Trophoblast cell (in vitro differentiated cells and primary cell): Measurements from ENCODE around the gene OR10H1.

Experiments
- DNase-seq, 2 donors: peaks; one replicate each; pipeline ENCODE4 v3.0.0-alpha.2; 2016
- H2AFZ ChIP-seq: 2 replicates; pipeline ENCODE4 v1.6.1; 2013; ENCODE audit warnings: low read length, moderate library complexity, mild to moderate bottlenecking; ENCODE audit not compliant: insufficient read depth, poor library complexity
- H2AK5ac ChIP-seq: 2 replicates; pipeline ENCODE4 v1.6.1; 2013; ENCODE audit warnings: mild to moderate bottlenecking, low read length
- H2BK120ac ChIP-seq: 2 replicates; pipeline ENCODE4 v1.6.1; 2013; ENCODE audit warnings: low read length, mild to moderate bottlenecking, moderate library complexity; ENCODE audit not compliant: insufficient read depth, poor library complexity
- H2BK12ac ChIP-seq: 2 replicates; pipeline ENCODE4 v1.6.1; 2013; ENCODE audit warnings: mild to moderate bottlenecking, low read length, moderate library complexity
- H2BK5ac ChIP-seq: 2 replicates; pipeline ENCODE4 v1.6.1; 2013; ENCODE audit warnings: low read length, low read depth, moderate library complexity, mild to moderate bottlenecking; ENCODE audit not compliant: poor library complexity
- H3K14ac ChIP-seq: 2 replicates; pipeline ENCODE4 v1.6.1; 2013; ENCODE audit warnings: mild to moderate bottlenecking, low read length
- H3K18ac ChIP-seq: 2 replicates; pipeline ENCODE4 v1.6.1; 2013; ENCODE audit warnings: mild to moderate bottlenecking, low read length
- H3K23ac ChIP-seq: 2 replicates; pipeline ENCODE4 v1.6.1; 2013; ENCODE audit warnings: low read length
- H3K27ac ChIP-seq: 2 replicates; pipeline ENCODE4 v1.5.1; 2013; ENCODE audit warnings: low read depth, mild to moderate bottlenecking, inconsistent platforms, low read length, moderate library complexity
- H3K27me3 ChIP-seq: 2 replicates; pipeline ENCODE4 v1.6.1; 2013; ENCODE audit warnings: inconsistent platforms, mild to moderate bottlenecking, low read length, moderate library complexity; ENCODE audit not compliant: insufficient read depth
- H3K36me3 ChIP-seq, 2 experiments: 1 replicate in 1 of 2; 2 replicates in 1 of 2; pipeline ENCODE4 v1.6.1; 2013; ENCODE audit warnings: low read length in 2 of 2, mild to moderate bottlenecking in 2 of 2, moderate library complexity in 1 of 2; ENCODE audit not compliant: insufficient read depth in 2 of 2, control insufficient read depth in 1 of 2
- H3K4ac ChIP-seq: 2 replicates; pipeline ENCODE4 v1.6.1; 2013; ENCODE audit warnings: low read depth, mild to moderate bottlenecking, low read length, moderate library complexity
- H3K4me1 ChIP-seq, 2 experiments: 1 replicate in 1 of 2; 2 replicates in 1 of 2; pipeline ENCODE4 v1.6.1; 2013; ENCODE audit warnings: low read length in 2 of 2, mild to moderate bottlenecking in 2 of 2, moderate library complexity in 1 of 2; ENCODE audit not compliant: insufficient read depth in 2 of 2, control insufficient read depth in 1 of 2
- H3K4me2 ChIP-seq: 2 replicates; pipeline ENCODE4 v1.6.1; 2013; ENCODE audit warnings: inconsistent platforms, mild to moderate bottlenecking, low read length, moderate library complexity
- H3K4me3 ChIP-seq: 2 replicates; pipeline ENCODE4 v1.5.1; 2013; ENCODE audit warnings: mild to moderate bottlenecking, low read depth, low read length, inconsistent platforms
- H3K79me1 ChIP-seq: one replicate; pipeline ENCODE4 v1.6.1; 2013; ENCODE audit warnings: low read length
- H3K79me2 ChIP-seq: 2 replicates; pipeline ENCODE4 v1.6.1; 2013; ENCODE audit warnings: low read length, mild to moderate bottlenecking; ENCODE audit not compliant: control insufficient read depth, insufficient read depth, poor library complexity
- H3K9ac ChIP-seq: 2 replicates; pipeline ENCODE4 v1.6.1; 2013; ENCODE audit warnings: mild to moderate bottlenecking, low read length
- H3K9me3 ChIP-seq: 2 replicates; pipeline ENCODE4 v1.6.1; 2013; ENCODE audit warnings: low read depth, mild to moderate bottlenecking, control low read depth, inconsistent platforms, low read length; ENCODE audit not compliant: insufficient read depth
- H4K12ac ChIP-seq: 2 replicates; pipeline ENCODE4 v1.6.1; 2013; ENCODE audit warnings: low read depth, mild to moderate bottlenecking, low read length, moderate library complexity
- H4K8ac ChIP-seq: 2 replicates; pipeline ENCODE4 v1.6.1; 2013; ENCODE audit warnings: low read depth, mild to moderate bottlenecking, low read length, moderate library complexity
- H4K91ac ChIP-seq: one replicate; pipeline ENCODE4 v1.6.1; 2013; ENCODE audit warnings: low read depth, mild to moderate bottlenecking, low read length, moderate library complexity
- WGBS: extraction: QIAGEN DNeasy Blood & Tissue Kit; methylation state at CpG from one replicate; pipeline ENCODE4 v1.1.7; 2013; ENCODE audit warnings: missing lambda C conversion rate; ENCODE audit not compliant: insufficient read length, insufficient coverage; ENCODE audit errors: extremely low coverage; 5-methylcytosine and 5-hydroxymethylcytosine counted together

Gene OR10H1

GRCh38 chr19:15758379-15758778 is 57.1 kb downstream of the OR10H1 start:
- H3K4ac ChIP-seq = no peak overlapping the region
- no peaks in the 10 kb centered on the region for H3K79me2 ChIP-seq
- H3K14ac ChIP-seq = no peak overlapping the region
- no peak overlapping the region for H3K4me3 ChIP-seq
- no peak overlapping the region for H2AFZ ChIP-seq
- H3K9me3 ChIP-seq = peaks cover 24% of the 10 kb centered on the region
- H4K12ac ChIP-seq = no peak overlapping the region
- H4K91ac ChIP-seq = no peak overlapping the region
- no peaks in the 10 kb centered on the region for H3K79me1 ChIP-seq
- no peak overlapping the region for H3K23ac ChIP-seq
- H3K18ac ChIP-seq = no peak overlapping the region
- DNase-seq = no peak
- H3K27ac ChIP-seq = no peak overlapping the region
- H3K27me3 ChIP-seq = no peaks in the 10 kb centered on the region
- no CpG with 5 or more reads among the region's 2 CpGs for WGBS
- no peak overlapping the region for H3K9ac ChIP-seq
- no peak overlapping the region for H2BK120ac ChIP-seq
- no peak overlapping the region for H3K4me2 ChIP-seq
- H3K36me3 ChIP-seq = no peaks in the 10 kb centered on the region
- H2AK5ac ChIP-seq = no peak overlapping the region
- no peak overlapping the region for H2BK12ac ChIP-seq
- H3K4me1 ChIP-seq = no peaks in the 10 kb centered on the region
- H2BK5ac ChIP-seq = no peak overlapping the region
- no peak overlapping the region for H4K8ac ChIP-seq
